ENCODE data around the gene GIT1. TPM values are rescaled to one million over a fixed set of nuclear protein-coding genes. Genes with fewer than 3 reads are reported as not detected.
A peak's percentile ranks its signal among the peaks of the same experiment; 100 is the strongest.

GIT1 gene
- total RNA-seq, 6 experiments from 2014 or later = 24.1 to 29.7 (median 28.7) TPM

DNA sequence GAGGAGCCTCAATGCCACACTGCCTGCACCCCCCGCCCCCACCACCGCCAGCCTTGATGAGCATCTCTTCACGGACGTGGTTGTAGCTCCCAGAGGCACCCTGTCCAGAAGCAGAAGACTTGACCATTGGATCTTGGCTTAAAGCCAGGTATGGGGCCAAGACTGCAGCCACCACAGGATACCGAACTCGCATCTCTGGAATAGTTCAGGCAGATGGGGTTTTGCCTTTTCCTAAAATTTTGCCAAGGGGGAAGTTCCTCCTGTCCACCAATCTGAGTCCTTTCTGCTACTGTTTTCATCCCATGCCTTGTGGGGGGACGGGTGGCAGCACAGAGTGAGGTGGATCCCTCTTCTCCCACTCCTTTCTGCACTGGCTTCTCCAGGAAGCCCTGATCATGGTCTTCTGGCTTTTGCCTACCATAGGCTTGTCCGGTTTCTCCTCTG is 32.3 kb upstream of the GIT1 start:
- Mint-ChIP-seq H3K4me1 (ENCODE audit: low read depth) (peaks cover 58% of the 10 kb centered on the region), H3K9me3 (no peaks in the 10 kb centered on the region), H3K4me3 (peak overlapping the region; percentile 85), H3K27ac (no peak overlapping the region; the same call in 1 of the 2 replicates), H3K36me3 (ENCODE audit: low read depth) (no peaks in the 10 kb centered on the region), H3K27me3 (ENCODE audit: insufficient read depth) (no peaks in the 10 kb centered on the region; the same call in 1 of the 2 replicates)
- DNase-seq = no peak
- TF ChIP-seq CTCF (IDR thresholded peaks at IDR 0.05) = no peak

DNA sequence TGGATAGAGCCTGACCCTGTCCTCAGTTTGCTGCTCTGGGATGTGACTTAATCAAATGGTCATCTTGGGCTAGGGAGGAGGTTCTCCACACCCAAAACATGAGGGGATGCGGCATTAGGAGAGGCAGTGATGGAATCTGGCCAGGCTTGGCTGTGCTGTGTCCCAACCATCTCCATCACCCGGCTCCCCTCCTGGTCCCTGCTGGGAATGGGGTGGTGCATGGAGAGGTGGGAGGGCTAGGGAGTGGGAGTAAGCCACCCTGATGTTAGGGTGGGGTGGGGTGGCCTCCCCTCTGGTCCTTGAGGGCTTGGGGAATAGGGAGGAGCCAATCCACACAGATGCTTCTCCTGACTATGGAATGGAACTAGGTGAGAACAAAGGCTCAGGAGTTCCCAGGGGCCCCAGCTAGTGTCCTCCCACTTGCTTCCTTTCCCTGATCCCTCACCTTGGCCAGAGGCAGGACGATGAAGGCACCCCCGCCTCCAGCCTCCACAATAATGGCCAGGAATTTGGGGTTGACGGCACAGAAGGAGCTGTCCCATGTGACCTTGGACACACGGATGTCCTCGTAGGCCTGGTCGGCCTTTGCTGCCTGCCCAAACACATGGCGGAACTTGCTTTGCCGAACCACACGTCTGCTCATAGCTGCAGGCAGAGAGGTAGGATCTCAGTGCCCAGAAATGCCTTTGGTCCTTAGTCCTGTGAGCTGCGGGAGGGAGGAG is 31.5 kb upstream of the GIT1 start:
- H3K9me3 Mint-ChIP-seq = no peaks in the 10 kb centered on the region
- DNase-seq = no peak
- H3K27ac Mint-ChIP-seq = no peak overlapping the region
- H3K4me3 Mint-ChIP-seq = no peak overlapping the region; the same call in 1 of the 2 replicates
- no peaks in the 10 kb centered on the region; the same call in 1 of the 2 replicates for H3K27me3 Mint-ChIP-seq (ENCODE audit: insufficient read depth)
- H3K4me1 Mint-ChIP-seq (ENCODE audit: low read depth) = peaks cover 58% of the 10 kb centered on the region
- H3K36me3 Mint-ChIP-seq (ENCODE audit: low read depth) = no peaks in the 10 kb centered on the region
- TF ChIP-seq CTCF (IDR thresholded peaks at IDR 0.05) = no peak

- DNase-seq = peak; percentile 22
- TF ChIP-seq CTCF (IDR thresholded peaks at IDR 0.05) = no peak
- peak overlapping the region; percentile 11; the same call in 1 of the 2 replicates for H3K4me3 Mint-ChIP-seq
- H3K36me3 Mint-ChIP-seq (ENCODE audit: low read depth) = no peaks in the 10 kb centered on the region
- H3K27ac Mint-ChIP-seq = no peak overlapping the region
- no peaks in the 10 kb centered on the region for H3K9me3 Mint-ChIP-seq
- peaks cover 58% of the 10 kb centered on the region for H3K4me1 Mint-ChIP-seq (ENCODE audit: low read depth)
- H3K27me3 Mint-ChIP-seq (ENCODE audit: insufficient read depth) = peaks cover 2% of the 10 kb centered on the region
Measured at GRCh38 chr17:29620271-29620670, 30.8 kb upstream of the GIT1 start.

GRCh38 chr17:29619251-29619650 is 29.8 kb upstream of the GIT1 start:
- Mint-ChIP-seq H3K27ac (no peak overlapping the region), H3K36me3 (ENCODE audit: low read depth) (no peaks in the 10 kb centered on the region), H3K4me3 (no peak overlapping the region), H3K9me3 (no peaks in the 10 kb centered on the region), H3K4me1 (ENCODE audit: low read depth) (peaks cover 59% of the 10 kb centered on the region), H3K27me3 (ENCODE audit: insufficient read depth) (peaks cover 2% of the 10 kb centered on the region)
- peak; percentile 52 for DNase-seq
- TF ChIP-seq CTCF (IDR thresholded peaks at IDR 0.05) = peak; percentile 63

- H3K36me3 Mint-ChIP-seq (ENCODE audit: low read depth) = no peaks in the 10 kb centered on the region
- TF ChIP-seq CTCF (IDR thresholded peaks at IDR 0.05) = no peak
- peaks cover 59% of the 10 kb centered on the region for H3K4me1 Mint-ChIP-seq (ENCODE audit: low read depth)
- DNase-seq = no peak
- H3K27me3 Mint-ChIP-seq (ENCODE audit: insufficient read depth) = peaks cover 2% of the 10 kb centered on the region
- H3K4me3 Mint-ChIP-seq = no peak overlapping the region
- H3K9me3 Mint-ChIP-seq = no peaks in the 10 kb centered on the region
- H3K27ac Mint-ChIP-seq = no peak overlapping the region
Measured at GRCh38 chr17:29618272-29619065, 29.0 kb upstream of the GIT1 start.
